NCI-H82 treated with DMSO at 0.1 percent for 48 hours (cell line): ENCODE data around the gene ATP5PD.
"Not testable (repeated sequence)": the region's sequence is repeated elsewhere in the genome, so short reads cannot be mapped to it uniquely, and the experiment has no call there.

Source experiments
- DNase-seq: peaks from one replicate; lab custom pipeline; 2025; ENCODE audit not compliant: unreplicated experiment; lab: John Stamatoyannopoulos, UW

The ATP5PD gene

DNA sequence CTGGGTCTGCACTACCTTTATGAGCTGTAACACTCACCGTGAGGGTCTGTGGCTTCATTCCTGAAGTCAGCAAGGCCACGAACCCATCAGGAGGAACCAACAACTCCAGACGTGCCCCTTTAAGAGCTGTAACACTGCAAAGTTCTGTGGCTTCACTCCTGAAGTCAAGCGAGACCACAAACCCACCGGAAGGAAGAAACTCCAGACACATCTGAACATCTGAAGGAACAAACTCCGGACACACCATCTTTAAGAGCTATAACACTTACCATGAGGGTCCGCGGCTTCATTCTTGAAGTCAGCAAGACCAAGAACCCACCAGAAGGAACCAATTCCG lies 21.4 kb downstream of the ATP5PD start:
- not testable (repeated sequence) for DNase-seq

DNA sequence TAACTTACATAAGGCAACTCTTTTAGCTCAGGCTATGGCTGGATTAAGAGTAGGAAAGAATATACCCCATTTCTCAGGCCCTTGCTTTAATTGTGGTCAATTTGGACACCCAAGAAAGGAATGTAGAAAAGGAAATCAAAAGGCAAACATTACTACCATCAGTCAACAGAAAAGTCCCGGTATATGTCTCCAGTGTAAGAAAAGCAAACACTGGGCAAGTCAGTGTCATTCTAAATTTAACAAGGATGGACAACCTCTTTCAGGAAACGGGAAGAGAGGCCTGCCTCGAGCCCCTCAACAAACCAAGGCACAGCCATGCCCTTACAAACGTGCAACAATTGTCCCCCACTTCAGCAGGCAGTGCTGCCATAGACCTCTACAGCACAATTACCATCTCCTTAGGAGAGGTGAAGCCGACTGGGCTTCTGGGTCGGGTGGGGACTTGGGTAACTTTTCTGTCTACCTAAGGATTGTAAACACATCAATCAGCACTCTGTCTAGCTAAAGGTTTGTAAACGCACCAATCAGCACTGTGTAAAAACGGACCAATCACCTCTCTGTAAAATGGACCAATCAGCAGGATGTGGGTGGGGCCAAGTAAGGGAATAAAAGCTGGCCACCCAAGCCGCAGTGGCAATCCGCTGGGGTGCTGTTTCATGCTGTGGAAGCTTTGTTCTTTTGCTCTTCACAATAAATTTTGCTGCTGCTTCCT lies 21.9 kb downstream of the ATP5PD start:
- no peak for DNase-seq

DNA sequence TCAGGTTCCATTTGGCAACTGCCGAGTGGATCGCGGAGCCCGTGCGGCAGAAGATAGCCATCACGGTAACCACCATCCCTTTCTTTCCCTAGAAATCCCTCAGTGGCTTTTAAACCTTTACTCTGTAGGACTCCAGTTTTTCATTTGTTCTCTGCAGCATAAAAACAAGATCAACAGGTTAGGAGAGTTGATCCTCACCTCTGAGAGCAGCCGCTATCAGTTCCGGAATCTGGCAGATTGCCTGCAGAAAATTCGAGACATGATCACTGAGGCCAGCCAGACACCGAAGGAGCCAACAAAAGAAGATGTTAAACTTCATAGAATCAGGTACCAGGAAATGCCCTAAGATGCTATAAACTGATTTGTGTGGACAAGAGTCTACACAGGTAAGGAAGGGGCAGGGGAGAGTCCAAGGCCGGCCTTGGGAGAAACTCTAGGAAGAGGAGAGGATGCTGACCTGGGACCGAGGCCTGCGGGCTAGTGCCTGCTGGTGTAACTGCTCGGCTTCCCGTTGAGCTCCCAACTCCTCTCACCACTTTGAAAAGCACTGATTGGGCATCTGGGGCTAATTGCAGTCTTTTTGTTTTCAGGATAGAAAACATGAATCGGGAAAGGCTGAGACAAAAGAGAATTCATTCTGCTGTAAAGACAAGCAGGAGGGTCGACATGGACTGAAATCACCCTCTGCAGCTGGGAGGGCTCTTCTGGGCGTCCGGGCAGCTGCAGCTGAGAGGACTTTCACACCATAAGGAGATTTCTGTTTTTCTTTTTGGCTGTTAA lies 26.2 kb downstream of the ATP5PD start:
- no peak for DNase-seq

DNA sequence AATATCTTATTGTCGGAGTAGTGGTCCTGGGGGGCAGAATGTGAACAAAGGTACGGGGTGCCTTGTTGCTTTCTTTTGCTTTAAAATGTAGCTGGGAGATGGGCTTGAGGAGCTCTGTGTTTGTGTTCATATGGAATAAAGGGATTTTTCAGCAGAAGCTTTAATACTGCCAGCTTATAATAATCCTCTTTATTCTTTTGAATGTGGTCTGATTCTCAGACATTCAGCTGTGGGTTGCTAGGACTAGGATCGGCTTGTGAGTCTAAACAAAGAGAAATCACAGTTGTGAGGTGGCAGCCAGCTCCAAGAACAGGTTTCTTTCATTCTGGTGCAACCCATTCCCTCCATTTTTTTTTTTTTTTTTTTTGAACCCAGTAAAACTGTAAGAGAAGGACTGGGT lies 27.1 kb downstream of the ATP5PD start:
- peak; percentile 40 for DNase-seq

DNA sequence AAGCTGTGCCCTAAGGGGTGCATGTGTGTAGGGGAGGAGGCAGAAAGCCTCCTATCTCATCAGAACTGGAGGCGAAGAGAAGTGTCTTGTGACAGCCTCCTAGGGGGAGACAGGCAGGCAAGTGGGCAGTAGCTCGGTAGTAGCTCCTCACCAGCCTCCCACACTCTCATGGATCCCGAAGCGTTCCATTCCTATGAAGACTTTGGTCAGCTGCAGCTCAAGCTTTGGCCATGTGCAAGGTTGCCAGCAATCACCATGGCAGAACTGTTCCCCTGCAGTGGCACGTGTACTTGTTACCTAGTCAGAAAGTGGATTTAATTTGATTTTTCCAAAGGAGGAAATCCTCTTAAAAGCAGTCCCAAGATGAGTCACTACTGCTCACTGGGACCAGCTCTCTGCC lies 27.6 kb downstream of the ATP5PD start:
- DNase-seq, result no peak

DNA sequence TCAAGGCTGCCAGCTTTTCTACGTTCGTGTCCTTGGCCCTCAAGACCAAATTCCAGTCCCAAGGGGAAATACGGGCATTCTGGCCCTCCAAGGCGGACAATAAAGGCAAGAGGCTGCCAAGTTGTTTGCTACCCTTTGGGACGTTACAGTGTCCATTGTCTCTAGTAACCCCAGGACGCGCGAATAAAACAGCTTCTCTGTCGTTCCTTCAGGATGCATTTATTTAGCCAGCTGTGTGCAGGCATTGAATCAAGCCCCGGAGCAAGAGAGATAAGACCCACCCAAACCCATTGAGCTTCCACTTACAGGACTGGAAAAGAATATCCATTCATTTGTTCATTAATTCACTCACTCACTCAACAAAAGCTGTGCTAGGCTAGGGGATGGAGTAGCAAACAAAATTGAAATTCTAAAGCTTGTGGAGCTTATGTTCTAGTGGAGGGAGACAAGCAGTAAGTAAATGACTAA lies 33.6 kb downstream of the ATP5PD start:
- no peak for DNase-seq

DNA sequence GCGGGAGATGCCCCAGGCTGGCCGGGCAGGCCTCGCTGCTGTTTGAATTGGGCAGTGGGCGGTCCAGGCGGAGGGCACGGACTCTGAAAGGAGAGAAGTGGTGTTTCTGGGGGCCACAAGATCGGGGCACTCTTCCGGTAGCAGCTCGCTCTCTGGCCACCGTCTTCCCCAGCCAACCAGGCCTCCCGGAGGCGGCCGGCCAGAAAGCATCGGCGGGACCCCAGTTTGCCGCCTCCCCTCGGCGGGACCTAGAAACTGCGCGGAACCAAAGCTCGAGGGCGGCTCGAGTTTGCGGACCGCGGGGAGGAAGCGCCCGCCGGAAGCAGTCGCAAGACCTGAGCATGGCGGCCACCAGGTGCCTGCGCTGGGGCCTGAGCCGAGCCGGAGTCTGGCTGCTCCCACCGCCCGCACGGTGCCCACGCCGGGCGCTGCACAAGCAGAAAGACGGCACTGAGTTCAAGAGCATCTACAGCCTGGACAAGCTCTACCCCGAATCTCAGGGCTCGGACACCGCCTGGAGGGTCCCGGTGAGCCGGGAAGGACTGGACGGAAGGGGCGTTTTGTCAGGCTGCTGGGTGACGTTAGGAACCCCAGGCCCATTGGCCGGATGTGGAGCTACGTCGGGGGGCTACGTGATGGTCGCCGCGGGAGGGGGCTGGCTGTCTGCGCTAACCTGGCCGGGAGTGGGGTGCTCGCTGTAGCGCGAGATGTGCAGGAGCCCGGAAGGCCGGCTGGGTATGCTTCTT lies 34.2 kb downstream of the ATP5PD start, which contains the start of gene MRPL58:
TSS of gene MRPL58 (plus strand) at position 325 of the 746 bp plus-strand sequence. CDS start at position 342, 17 bp downstream.
- DNase-seq, result peak; percentile 59

DNA sequence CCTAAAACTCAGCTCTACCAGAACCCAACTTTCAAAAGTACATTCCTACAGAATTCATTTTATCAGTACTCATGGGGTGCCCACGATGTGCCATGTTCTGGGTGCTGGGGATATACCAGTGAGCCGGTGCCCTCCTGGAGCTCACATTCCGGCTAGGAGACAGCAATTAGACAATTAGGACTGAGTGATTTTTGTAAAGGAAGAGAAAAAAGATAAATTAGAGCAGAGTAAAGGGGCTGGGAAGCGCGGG lies 34.7 kb downstream of the ATP5PD start:
- DNase-seq, result no peak

DNA sequence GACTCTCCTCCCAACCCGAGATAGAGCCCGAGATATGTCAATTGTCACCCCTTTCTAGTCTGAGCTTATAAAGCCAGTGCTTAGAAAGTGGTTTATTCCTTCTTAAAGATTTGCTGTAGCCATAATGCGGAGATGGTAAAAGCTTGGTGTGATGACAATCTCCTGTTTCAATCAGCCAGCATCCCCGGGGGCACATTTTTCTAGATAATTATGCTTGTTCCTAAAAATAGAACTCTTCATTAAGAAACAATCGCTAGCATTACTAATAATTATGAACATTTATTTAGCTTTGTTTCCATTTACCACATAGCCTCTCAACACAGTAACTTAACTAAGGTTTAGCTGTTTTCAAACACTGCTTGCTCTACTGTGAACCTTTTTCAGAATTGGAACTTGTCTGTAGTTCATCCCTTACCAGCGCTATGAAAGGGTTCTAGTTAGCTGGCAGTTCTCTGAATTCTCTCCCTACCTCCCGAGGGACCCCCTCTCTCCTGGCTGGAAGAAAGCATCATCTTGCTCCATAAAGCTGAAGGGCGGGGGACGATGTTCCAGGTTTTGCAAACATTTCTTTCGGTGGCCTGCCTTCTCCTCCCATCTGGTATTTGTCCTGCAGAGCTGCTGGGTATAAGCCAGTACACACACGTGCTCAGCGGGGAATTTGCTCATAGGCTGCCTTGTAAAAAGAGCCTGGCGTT lies 35.2 kb downstream of the ATP5PD start:
- DNase-seq, result no peak

DNA sequence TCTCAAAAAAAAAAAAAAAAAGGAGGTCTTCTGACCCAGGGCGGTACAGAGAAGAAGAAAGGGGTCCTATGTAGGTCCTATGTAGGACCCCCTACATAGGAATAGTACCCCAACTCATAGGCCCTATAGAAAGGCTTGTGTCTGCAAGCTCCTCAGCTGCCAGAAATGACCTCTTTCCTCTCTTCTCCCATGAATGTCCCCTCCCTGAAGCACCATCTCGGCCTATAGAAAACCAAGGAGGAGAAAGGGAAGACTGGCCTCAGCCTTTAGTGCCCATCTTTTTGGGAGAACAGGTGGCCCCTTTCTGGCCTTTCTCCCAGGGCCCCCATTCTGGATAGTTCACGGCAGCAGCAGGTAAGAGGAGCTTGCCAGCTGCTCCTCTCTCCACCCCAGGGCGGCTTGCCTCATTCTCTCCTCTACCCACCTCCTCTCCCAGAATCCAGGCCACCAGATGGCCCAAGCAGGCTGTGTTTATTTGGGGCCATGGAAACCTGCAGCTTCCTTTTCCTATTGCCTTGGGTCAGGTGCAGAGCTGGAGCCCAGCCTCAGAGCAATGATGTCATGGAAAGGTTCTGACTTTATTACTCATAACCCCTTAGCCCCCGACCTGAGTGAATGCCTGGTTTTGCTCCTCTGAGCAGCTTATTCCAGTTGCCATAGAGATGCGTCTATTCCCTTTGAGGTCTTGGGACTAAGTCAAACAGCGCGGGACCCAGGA lies 35.9 kb downstream of the ATP5PD start:
- peak; percentile 66 for DNase-seq

DNA sequence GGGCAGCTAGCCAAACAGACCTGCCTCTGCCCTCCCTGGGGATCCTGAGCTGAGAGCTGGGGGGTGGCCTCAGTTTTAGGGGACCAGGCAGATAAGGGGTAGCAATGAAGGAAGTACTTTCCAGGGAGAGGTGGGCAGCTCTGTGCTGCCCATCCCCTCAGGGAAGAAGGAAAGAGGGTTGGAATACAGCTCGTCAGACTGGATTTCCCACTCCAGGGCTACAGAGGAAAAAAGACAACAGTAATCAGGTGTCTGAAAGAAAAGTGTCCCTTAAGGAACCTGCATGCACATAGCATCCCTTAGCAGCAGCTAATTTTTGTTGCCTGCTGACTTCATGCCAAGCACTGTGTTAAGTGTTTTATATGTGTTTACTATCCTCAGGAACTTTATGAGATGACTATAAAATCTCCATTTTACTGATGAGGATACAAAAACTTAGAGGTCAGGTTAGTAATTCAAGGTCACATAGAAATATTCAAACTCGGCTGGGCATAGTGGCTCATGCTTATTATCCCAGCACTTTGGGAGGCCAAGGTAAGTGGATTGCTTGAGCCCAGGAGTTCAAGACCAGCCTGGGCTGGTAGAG lies 37.5 kb downstream of the ATP5PD start:
- DNase-seq, result no peak

DNA sequence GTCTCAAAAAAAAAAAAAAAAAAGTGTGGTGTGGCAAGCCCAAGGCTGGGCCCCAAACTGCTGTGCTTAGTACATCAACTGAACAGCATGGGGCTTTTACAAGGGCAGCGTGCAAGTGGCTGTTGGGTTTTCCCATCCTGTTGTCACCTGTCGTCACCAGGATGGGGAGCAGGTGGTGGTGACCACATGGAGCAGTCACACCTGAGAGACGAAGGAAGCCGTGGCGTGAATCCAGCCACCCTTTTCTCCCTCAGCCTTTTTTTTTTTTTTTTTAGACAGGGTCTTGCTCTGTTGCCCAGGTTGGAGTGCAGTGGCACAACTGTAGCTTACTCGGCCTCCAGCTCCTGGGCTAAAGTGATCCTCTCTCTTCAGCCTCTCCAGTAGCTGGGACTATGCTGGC lies 38.4 kb downstream of the ATP5PD start:
- no peak for DNase-seq

DNA sequence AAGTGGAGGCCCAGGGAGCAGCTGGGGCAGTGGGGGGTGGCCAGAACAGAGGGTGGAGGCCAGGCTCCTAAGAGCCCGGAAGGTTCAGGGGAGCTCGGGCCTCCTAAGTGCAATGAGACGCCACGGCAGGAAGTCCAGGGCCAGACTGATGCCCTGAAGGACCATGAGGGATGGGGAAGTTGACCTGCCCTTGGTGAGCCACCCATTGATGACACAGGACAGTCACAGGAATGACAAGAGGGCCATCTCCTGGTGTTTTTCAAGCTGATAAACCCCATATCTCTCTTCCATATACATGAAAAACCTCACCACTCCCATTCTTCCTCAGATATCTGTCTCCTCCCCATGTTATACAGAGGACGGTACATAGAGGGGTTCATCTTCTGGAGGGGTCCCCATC lies 40.1 kb downstream of the ATP5PD start:
- DNase-seq, result no peak

DNA sequence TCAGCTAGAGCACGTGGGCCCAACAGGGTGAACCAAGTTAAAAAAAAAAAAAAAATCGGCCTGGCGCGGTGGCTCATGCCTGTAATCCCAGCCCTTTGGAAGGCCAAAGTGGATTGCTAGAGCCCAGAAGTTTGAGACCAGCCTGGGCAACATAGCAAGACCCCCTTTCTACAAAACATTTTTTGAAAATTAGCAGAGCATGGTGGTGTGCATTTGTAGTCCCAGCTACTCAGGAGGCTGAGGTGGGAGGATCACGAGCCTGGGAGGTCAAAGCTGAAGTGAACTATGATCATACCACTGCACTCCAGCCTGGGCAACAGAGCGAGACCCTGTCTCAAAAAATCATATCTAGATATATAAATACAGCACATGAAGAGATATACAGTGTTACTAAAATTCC lies 40.7 kb downstream of the ATP5PD start:
- not testable (repeated sequence) for DNase-seq

DNA sequence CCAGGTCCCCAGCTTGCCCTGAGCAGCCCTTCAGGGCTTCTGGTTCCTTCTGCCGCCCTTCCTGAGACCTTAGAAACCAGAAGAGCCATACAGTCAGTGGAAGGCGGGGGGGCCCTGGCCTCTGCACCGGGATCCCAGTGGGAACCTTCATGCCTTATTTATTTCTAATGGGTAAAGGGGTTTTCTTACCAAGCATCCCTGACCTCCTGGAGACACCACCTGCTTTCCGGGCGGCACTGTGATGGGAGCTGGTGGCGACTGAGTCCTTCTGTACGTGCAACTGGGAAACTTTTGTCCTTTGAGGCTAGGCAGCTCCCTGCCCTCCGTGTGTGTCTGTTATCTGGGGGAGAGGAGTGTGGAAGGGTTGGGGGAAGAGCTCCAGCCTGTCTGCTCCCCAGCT lies 41.5 kb downstream of the ATP5PD start:
- DNase-seq, result no peak

DNA sequence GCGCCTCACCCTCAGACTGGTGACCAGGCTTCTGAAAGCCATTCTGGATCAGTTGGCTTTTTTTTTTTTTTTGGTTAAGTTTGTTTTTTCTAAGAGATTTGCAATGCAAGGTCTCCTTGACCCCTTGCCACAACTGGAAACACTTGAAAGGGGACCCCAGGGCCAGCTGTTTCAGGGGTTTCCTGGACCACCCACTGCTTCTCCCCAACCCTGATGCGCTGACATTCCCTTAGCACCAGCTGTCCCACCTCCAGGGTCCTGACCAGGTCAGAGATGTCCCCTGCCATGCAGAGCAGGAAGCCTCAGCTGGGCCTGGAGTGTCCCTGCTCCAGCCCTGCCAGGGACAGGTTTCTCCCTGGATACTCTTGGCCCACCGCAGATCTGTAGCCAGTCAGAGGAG lies 42.4 kb downstream of the ATP5PD start:
- DNase-seq, result no peak

DNA sequence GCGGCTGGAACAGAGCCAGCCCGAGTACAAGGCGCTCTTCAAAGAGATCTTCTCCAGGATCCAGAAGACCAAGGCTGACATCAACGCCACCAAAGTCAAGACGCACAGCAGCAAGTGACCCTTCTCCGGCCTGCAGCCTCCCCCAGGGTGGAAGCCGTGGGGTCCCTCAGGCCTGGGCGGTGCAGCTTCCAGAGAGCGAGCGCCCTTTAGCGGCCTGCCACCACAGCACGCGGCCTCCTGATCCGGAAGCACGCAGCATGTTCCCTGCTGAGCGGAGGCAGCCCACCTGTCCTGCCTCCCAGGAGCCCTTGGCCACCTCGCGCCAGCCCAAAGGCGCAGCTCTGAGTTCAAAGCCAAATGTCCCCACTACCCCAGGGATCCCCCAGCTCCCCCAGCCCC lies 42.8 kb downstream of the ATP5PD start:
- no peak for DNase-seq

DNA sequence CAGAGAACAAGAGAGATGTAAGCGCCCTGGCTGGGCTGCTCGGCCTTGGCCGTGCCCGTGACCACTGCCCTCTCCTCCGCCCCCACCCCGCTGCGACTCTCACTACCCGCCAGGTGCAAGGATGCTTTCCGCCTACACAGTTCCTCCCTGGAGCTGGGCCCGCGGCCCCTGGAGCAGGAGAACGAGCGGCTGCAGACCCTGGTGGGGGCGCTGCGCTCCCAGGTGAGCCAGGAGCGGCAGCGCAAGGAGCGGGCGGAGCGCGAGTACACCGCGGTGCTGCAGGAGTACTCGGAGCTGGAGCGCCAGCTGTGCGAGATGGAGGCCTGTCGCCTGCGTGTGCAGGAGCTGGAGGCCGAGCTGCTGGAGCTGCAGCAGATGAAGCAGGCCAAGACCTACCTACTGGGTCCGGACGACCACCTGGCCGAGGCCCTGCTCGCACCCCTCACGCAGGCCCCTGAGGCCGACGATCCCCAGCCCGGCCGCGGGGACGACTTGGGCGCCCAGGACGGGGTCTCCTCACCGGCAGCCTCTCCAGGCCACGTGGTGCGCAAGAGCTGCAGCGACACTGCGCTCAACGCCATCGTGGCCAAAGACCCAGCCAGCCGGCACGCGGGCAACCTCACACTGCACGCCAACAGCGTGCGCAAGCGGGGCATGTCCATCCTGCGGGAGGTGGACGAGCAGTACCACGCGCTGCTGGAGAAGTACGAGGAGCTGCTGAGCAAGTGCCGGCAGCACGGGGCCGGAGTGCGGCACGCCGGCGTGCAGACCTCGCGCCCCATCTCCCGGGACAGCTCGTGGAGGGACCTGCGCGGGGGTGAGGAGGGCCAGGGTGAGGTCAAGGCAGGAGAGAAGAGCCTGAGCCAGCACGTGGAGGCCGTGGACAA lies 43.5 kb downstream of the ATP5PD start:
- DNase-seq, result no peak
